GM15510 (cell line): Measurements from ENCODE around the gene HEATR3.

Experiments
- POLR2A ChIP-seq: IDR thresholded peaks from 3 replicates; pipeline ENCODE4 v1.6.1; 2011; ENCODE audit warnings: borderline replicate concordance; ENCODE audit not compliant: insufficient read length; ENCODE audit errors: extremely low read depth

HEATR3 gene

GRCh38 chr16:50045412-50045811 lies 20.4 kb upstream of the HEATR3 start:
- TF ChIP-seq POLR2A = no peak

DNA sequence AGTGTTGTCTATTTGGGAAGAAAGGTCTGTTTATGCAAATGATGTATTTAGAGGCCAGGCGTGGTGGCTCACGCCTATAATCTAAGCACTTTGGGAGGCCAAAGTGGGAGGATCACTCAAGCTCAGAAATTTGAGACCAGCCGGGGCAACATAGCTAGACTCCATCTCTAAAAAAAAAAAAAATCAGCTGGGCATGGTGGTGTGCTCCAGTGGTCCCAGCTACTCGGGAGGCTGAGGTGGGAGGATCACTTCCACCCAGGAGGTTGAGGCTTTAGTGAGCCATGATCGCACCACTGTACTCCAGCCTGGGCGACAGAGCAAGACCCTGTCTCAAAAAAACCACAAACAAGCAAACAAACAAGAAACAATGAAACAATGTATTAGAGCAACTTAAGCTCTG lies 18.9 kb upstream of the HEATR3 start:
- TF ChIP-seq POLR2A = no peak

DNA sequence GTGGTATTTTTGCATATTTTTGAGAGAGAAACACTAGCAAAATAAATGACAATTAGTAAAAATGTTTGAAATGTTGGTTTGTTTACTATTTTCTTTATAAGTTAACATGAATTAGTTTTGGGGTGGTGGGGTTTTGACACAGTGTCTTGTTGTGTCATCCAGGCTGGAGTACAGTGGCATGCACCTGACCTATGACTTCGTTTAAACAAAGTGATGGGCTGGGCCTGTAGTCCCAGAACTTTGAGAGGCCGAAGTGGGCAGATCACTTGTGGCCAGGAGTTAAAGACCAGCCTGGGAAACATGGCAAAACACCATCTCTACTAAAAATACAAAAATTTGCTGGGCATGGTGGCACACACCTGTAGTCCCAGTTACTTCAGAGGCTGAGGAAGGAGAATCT lies 17.9 kb upstream of the HEATR3 start:
- TF ChIP-seq POLR2A = no peak

DNA sequence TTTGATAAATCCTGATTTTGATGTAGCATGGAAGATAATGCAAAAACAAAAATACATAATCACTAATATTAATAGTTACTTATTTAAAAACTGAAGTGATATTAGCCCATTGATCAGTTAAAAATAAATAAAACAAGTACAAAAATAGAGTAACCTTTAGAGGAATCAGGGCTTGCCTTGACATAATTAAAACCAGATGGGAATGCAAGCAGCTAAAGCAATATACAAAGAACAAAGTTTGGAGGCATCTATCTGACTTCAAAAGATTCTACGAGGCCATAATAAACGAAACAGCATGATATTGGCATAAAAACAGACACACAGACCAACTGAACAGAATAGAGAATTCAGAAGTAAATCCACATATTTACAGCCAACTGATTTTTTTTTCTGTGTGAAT lies 15.0 kb upstream of the HEATR3 start:
- TF ChIP-seq POLR2A = no peak

GRCh38 chr16:50056226-50056625 lies 9.5 kb upstream of the HEATR3 start:
- no peak for TF ChIP-seq POLR2A

DNA sequence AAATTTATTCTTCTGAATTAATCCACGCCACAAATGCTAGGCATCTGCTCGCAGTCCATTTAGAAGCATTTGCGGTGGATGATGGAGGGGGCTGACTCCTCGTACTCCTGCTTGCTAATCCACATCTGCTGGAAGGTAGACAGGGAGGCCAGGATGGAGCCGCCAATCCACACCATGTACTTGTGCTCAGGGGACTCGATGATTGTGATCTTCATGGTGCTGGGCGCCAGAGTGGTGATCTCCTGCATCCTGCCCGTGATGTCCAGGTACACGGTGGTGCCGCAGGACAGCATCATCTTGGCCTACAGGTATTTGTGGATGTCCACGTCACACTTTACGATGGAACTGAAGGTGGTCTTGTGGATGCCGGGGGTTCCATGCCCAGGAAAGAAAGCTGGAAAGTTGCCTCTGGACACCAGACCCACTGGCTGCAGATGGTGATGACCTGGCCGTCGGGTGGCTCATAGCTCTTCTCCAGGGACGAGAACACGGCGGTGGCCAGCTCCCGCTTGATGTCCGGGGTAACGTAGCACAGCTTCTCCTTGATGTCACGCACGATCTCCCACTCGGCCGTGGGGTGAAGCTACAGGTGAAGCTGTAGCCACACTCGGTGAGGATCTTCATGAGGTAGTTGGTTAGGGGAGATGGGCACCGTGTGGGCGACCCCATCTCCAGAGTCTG lies 7.5 kb upstream of the HEATR3 start:
- no peak for TF ChIP-seq POLR2A

DNA sequence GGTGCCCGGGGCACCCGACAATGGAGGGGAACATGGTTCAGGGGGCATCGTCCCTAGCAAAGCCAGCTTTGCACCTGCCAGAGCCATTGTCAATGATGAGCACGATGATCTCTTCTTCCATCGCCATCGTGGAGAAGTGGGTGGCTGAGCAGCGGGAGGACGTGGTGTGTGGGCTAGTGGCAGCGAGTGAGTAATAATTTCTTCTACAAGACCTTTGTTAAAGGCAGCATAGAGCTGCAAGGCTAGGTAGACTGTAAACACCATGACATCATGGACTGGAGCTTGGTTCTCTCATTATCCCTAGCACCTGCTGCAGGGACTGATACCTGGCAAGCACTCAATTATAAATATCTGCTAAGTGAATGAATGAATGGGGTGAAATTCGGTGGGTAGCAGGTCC lies 6.7 kb upstream of the HEATR3 start:
- no peak for TF ChIP-seq POLR2A

DNA sequence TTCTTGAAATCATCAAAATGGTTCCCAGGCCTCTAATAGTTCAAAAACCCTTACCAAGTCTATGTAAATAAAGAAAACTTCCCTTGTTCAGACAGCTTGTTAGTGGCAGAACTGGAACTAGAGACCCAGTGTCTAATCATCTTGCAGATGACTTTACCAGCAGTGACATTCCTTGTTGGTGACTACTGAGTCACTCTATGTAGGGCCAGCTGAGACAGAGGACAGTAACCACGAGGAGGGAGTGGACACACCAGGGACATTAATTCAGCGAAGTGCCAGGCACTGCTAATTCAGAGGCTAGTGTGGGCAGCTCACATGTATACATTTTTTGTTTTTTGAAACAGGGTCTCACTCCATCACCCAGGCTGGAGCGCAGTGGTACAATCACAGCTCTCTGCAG lies 6.1 kb upstream of the HEATR3 start:
- TF ChIP-seq POLR2A = no peak

DNA sequence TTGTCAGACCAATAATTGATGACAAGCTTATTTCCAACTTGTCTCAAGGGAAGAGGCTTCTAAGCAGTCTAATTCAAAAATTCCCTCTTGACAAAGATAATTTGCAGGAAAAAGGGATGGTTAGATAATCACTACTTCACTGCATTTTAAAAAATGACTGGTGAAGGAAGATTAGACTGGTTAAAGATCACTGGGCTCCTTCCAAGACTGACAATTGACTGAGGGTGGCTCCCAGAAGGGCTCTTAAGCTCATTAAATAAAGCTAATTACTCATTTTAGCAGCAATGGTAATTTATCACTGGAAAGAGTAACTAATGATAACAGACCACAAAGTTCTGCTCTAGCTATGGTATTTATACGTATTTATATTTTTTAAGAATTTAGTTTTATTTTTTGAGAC lies 4.4 kb upstream of the HEATR3 start:
- TF ChIP-seq POLR2A = no peak

DNA sequence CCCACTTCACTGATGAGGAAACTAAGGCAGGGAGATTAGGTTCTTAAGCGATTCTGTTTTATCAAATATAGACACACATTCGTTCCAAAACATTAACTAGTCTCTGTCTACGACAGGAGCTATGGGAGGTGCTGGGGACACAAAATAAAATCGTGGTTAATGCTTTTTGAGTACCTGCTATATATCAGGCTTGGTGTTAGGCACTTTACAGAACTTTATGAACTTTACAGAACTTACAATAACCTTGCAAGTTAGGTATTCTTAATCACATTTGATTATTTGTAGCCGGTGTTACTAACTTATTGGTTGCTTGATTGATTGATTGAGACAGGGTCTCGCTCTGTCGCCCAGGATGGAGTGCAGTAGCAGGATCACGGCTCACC lies 538 bp upstream of the HEATR3 start:
- no peak for TF ChIP-seq POLR2A

DNA sequence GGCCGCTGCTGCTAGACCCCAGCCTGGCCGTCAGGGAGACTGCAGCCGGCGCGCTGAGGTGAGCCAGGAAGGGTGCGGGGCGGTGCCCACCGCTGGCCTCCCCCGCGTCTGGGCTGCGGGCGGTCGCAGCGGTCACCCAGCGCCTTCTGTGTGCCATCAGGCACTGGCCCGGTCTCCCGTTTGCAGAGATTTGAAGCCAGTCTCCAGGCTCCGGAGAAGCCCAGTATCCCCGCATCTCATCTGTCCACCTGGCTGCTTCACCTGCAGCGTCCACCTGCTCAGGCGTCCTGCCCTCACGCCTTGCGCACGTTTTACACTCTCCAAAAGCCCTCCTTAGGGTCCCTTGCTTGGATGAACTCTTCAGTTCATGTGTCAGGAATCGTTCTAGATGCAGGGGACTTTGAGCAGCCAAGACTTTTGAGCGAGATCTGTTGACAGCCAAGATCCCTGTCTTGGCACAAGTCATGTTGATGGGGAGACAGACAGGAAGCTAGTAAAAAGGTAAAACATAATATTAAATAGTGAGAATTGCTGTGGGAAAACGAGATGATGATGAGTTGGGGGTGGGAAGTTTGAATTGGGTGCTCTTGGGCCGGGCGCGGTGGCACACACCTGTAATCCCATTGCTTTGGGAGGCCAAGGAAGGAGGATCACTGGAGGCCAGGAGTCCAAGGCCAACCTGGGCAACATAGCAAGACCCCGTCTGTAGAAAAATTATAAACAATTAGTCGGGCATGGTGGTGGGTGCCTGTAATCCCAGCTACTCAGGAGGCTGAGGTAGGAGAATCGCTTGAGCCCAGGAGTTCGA lies 916 bp downstream of the HEATR3 start:
- TF ChIP-seq POLR2A = no peak

DNA sequence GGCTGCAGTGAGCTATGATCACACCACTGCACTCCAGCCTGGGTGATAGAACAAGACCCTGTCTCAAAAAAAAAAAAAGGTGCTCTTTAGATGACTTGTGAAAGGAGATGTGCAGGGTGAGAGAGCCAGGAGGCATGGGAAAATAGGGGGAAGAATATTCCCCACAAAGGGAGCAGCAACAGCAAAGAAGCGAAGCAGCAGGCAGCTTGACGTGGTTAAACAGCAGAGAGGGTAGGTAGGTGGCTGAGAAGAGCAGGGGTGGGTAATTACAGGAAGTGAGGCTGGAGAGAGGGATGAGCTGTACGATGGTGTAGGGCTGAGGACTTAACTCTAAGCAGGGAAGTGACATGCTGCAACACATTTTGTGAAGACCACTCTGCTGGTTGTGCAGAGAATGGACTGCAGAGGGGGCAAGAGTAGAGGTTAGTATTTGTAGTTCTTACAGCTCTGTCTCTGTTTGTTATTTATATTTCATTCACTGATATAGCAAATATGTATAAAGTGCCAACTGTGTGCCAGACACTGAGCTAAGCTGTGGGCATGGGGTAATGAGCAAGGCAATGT lies 1.6 kb downstream of the HEATR3 start:
- no peak for TF ChIP-seq POLR2A

GRCh38 chr16:50068550-50068949 lies 2.8 kb downstream of the HEATR3 start:
- TF ChIP-seq POLR2A = no peak

- TF ChIP-seq POLR2A = no peak
These were observed 3.3 kb downstream of the HEATR3 start for GRCh38 chr16:50069060-50069459.

GRCh38 chr16:50071075-50071671 lies 5.4 kb downstream of the HEATR3 start:
- TF ChIP-seq POLR2A = no peak
